OCI-LY7 (cell line): ENCODE measurements around the gene SLC12A8. TPM values are rescaled to one million over a fixed set of nuclear protein-coding genes. Genes with fewer than 3 reads are reported as not detected.

Experiments
- BruUV-seq: library from RNA; stranded (reverse); fragments of 400-500 nt; replicated peaks from 2 replicates; lab custom pipeline; 2021; lab: Mats Ljungman, UMichigan
- CTCF ChIA-PET: fragments of 300-600 bp; sonication (Branson Sonifier 250); formaldehyde crosslinking; loops from one replicate; lab custom pipeline; 2022; ENCODE audit warnings: antibody characterized with exemption; ENCODE audit not compliant: unreplicated experiment; lab: Charles Lee
- POLR2A ChIA-PET: fragments of 300-600 bp; sonication (Branson Sonifier 250); formaldehyde crosslinking; loops from one replicate; lab custom pipeline; 2022; ENCODE audit warnings: antibody characterized with exemption; lab: Charles Lee
- DNase-seq: peaks from one replicate; pipeline ENCODE4 v3.0.0-alpha.2; 2015; ENCODE audit warnings: low spot score
- H2AFZ ChIP-seq: fragments of 200-600 bp; sonication (generic), shearing (Covaris generic); 2 replicates; pipeline ENCODE4 v1.6.1; 2014; ENCODE audit warnings: mild to moderate bottlenecking, antibody characterized with exemption, low read length, moderate library complexity
- H3K27ac ChIP-seq: fragments of 200-600 bp; sonication (generic); 2 replicates; pipeline ENCODE4 v1.5.1; 2014; ENCODE audit warnings: mixed run types, low read depth, mild to moderate bottlenecking, moderate library complexity, low read length, inconsistent platforms; ENCODE audit not compliant: poor library complexity, severe bottlenecking
- H3K36me3 ChIP-seq: fragments of 200-600 bp; sonication (generic); 2 replicates; pipeline ENCODE4 v1.6.1; 2014; ENCODE audit warnings: mild to moderate bottlenecking, antibody characterized with exemption, low read length, moderate library complexity, mixed read lengths; ENCODE audit not compliant: insufficient read depth
- H3K4me1 ChIP-seq: fragments of 200-600 bp; sonication (generic); 2 replicates; pipeline ENCODE4 v1.5.1; 2014; ENCODE audit warnings: mild to moderate bottlenecking, low read length; ENCODE audit not compliant: insufficient read depth, poor library complexity, severe bottlenecking
- H3K4me2 ChIP-seq: fragments of 200-600 bp; sonication (generic); 2 replicates; pipeline ENCODE4 v1.6.1; 2014; ENCODE audit warnings: mild to moderate bottlenecking, low read length
- H3K4me3 ChIP-seq: fragments of 200-600 bp; sonication (generic); 2 replicates; pipeline ENCODE4 v1.5.1; 2014; ENCODE audit warnings: mild to moderate bottlenecking, low read depth, low read length; ENCODE audit not compliant: poor library complexity, severe bottlenecking
- H3K79me2 ChIP-seq: fragments of 200-600 bp; sonication (generic); 2 replicates; pipeline ENCODE4 v1.6.1; 2016; ENCODE audit warnings: low read depth, mild to moderate bottlenecking, low read length, moderate library complexity, mixed read lengths; ENCODE audit not compliant: insufficient read depth
- H3K9me2 ChIP-seq: fragments of 200-600 bp; sonication (generic); 2 replicates; pipeline ENCODE4 v1.6.1; 2016; ENCODE audit warnings: mild to moderate bottlenecking, low read length, mixed read lengths; ENCODE audit not compliant: insufficient read depth
- H3K9me3 ChIP-seq: fragments of 200-600 bp; sonication (generic); 2 replicates; pipeline ENCODE4 v1.6.1; 2014; ENCODE audit warnings: mild to moderate bottlenecking, mixed run types, low read length, mixed read lengths
- H4K20me1 ChIP-seq: fragments of 200-600 bp; sonication (generic); 2 replicates; pipeline ENCODE4 v1.6.1; 2014; ENCODE audit warnings: mild to moderate bottlenecking, antibody characterized with exemption, low read length, moderate library complexity, mixed read lengths; ENCODE audit not compliant: insufficient read depth
- CTCF ChIP-seq: fragments of 200-600 bp; sonication (generic); conservative IDR thresholded peaks from 2 replicates; pipeline ENCODE4 v1.5.1; 2014; ENCODE audit warnings: mild to moderate bottlenecking, antibody characterized with exemption, low read length, moderate library complexity, mixed read lengths
- EZH2phosphoT487 ChIP-seq: fragments of 200-600 bp; sonication (generic); IDR thresholded peaks from 2 replicates; pipeline ENCODE4 v1.6.1; 2018; ENCODE audit warnings: low read depth, borderline replicate concordance, mild to moderate bottlenecking, mixed run types, antibody characterized with exemption, low read length, moderate library complexity, mixed read lengths
- intact Hi-C: fragments of 100-400 bp; cut with micrococcal nuclease; formaldehyde crosslinking; loops from one replicate; pipeline ENCODE4 v1.10.0; 2022; ENCODE audit not compliant: unreplicated experiment
- total RNA-seq, 2 experiments: library from RNA; depleted of rRNA in 1 of 2; stranded (reverse); fragments of >200 nt in 1 of 2; shearing (Covaris generic) in 1 of 2; gene quantifications; 2 replicates each; pipeline ENCODE4 v1.2.3, GENCODE V29; 2014 to 2022

The SLC12A8 gene
- total RNA-seq, 2 experiments from 2014 or later = 0.84 to 1.0 TPM

GRCh38 chr3:125200731-125201139 lies 11.8 kb downstream of the SLC12A8 start:
- Histone ChIP-seq H3K27ac (no peak overlapping the region), H3K79me2 (no peaks in the 10 kb centered on the region), H2AFZ (no peak overlapping the region), H3K4me1 (no peaks in the 10 kb centered on the region), H3K4me2 (no peak overlapping the region), H3K9me2 (no peaks in the 10 kb centered on the region), H3K36me3 (no peaks in the 10 kb centered on the region), H4K20me1 (no peaks in the 10 kb centered on the region), H3K9me3 (no peaks in the 10 kb centered on the region), H3K4me3 (no peak overlapping the region)
- TF ChIP-seq CTCF = no peak
- TF ChIP-seq EZH2phosphoT487 = no peak
- no peak for DNase-seq
- ChIA-PET POLR2A (no interaction called here), CTCF (no interaction called here)
- intact Hi-C loops = no loop called here
- BruUV-seq = no TSS peak

GRCh38 chr3:125194849-125195601 lies 17.5 kb downstream of the SLC12A8 start:
- H2AFZ ChIP-seq = no peak overlapping the region
- no peak overlapping the region for H3K4me2 ChIP-seq
- DNase-seq = no peak
- peaks cover 7% of the 10 kb centered on the region for H3K4me1 ChIP-seq
- no peaks in the 10 kb centered on the region for H3K79me2 ChIP-seq
- ChIA-PET CTCF (no interaction called here), POLR2A (interaction anchor here (0.6 kb wide), 1 partner anchor 145 kb away, joined by 3 read pairs; no protein-coding TSS in a partner anchor)
- no peaks in the 10 kb centered on the region for H3K9me3 ChIP-seq
- H3K36me3 ChIP-seq = no peaks in the 10 kb centered on the region
- H3K9me2 ChIP-seq = no peaks in the 10 kb centered on the region
- TF ChIP-seq EZH2phosphoT487 = no peak
- no peak for TF ChIP-seq CTCF
- intact Hi-C loops = no loop called here
- H4K20me1 ChIP-seq = no peaks in the 10 kb centered on the region
- BruUV-seq = no TSS peak
- H3K4me3 ChIP-seq = no peak overlapping the region
- no peak overlapping the region for H3K27ac ChIP-seq
